Esophagus squamous epithelium (tissue), 4 donors: ENCODE measurements around the gene MEF2C.

Source experiments
- CTCF ChIP-seq, 6 experiments: fragments of 450-650 bp in 4 of 6; fragments of 200-600 bp in 2 of 6; sonication (generic) in 2 of 6; IDR thresholded peaks; one replicate each; pipeline ENCODE4 v1.5.1; 2016 to 2019; ENCODE audit warnings: antibody characterized with exemption in 6 of 6, mild to moderate bottlenecking in 4 of 6, moderate library complexity in 4 of 6
- POLR2A ChIP-seq, 4 donors: fragments of 450-650 bp; IDR thresholded peaks; one replicate each; pipeline ENCODE4 v1.6.1; 2017; ENCODE audit warnings: antibody characterized with exemption in 4 of 4, mild to moderate bottlenecking in 4 of 4, moderate library complexity in 3 of 4

GRCh38 chr5:88838500-88838899 lies 44.5 kb downstream of the MEF2C start:
- TF ChIP-seq CTCF (IDR thresholded peaks at IDR 0.05) = no peak
- TF ChIP-seq POLR2A (IDR thresholded peaks at IDR 0.05) = no peak
